K562 (cell line): ENCODE results near the gene XPO4. TPM values are rescaled to one million over a fixed set of nuclear protein-coding genes. Genes with fewer than 3 reads are reported as not detected.
A peak's percentile ranks its signal among the peaks of the same experiment; 100 is the strongest.

Experiments used
- BRD4 ChIP-seq: fragments of 200-600 bp; sonication (generic); IDR thresholded peaks from 2 replicates; pipeline ENCODE4 v1.6.1; 2017; ENCODE audit warnings: inconsistent platforms
- CBFB ChIP-seq: sonication (generic); formaldehyde crosslinking; IDR thresholded peaks from 2 replicates; pipeline ENCODE4 v1.4.0; 2020; ENCODE audit warnings: mild to moderate bottlenecking, missing genetic modification reagents
- CCNT2 ChIP-seq: IDR thresholded peaks from 2 replicates; pipeline ENCODE4 v1.6.1; 2011; ENCODE audit warnings: borderline replicate concordance, low read depth, mild to moderate bottlenecking, moderate library complexity, mixed read lengths, low read length; ENCODE audit not compliant: insufficient read length; ENCODE audit errors: extremely low read depth
- CHCHD3 ChIP-seq: fragments of 250-450 bp; sonication (Bioruptor Pico); IDR thresholded peaks from 2 replicates; pipeline ENCODE4 v2.1.2; 2022; ENCODE audit warnings: mild to moderate bottlenecking
- CREM ChIP-seq: IDR thresholded peaks from 2 replicates; pipeline ENCODE4 v1.6.1; 2014; ENCODE audit warnings: antibody characterized with exemption, low read depth
- DIDO1 ChIP-seq: fragments of 450-650 bp; IDR thresholded peaks from 2 replicates; pipeline ENCODE4 v1.6.1; 2016; ENCODE audit warnings: low read depth, missing biosample characterization, missing genetic modification characterization
- ETS2 ChIP-seq: IDR thresholded peaks from 2 replicates; pipeline ENCODE4 v1.6.1; 2016; ENCODE audit warnings: borderline replicate concordance, missing genetic modification characterization, mild to moderate bottlenecking, moderate library complexity, missing compliant biosample characterization; ENCODE audit not compliant: poor library complexity, severe bottlenecking
- FOXA3 ChIP-seq, 2 experiments: fragments of 450-650 bp in 1 of 2; sonication (generic) in 1 of 2; formaldehyde crosslinking; IDR thresholded peaks in 1 of 2; conservative IDR thresholded peaks in 1 of 2; 2 replicates each; pipeline versions ENCODE4 v1.4.0 to v1.8.0; 2020 to 2022; ENCODE audit warnings: mild to moderate bottlenecking in 2 of 2, missing genetic modification reagents in 1 of 2
- MECOM ChIP-seq: fragments of 250-450 bp; sonication (Bioruptor Pico); IDR thresholded peaks from 2 replicates; pipeline ENCODE4 v1.8.0; 2022; ENCODE audit warnings: inconsistent platforms
- NFATC3 ChIP-seq: fragments of 450-650 bp; IDR thresholded peaks from 2 replicates; pipeline ENCODE4 v1.6.1; 2017; ENCODE audit warnings: mild to moderate bottlenecking
- NR2C1 ChIP-seq, 2 experiments: fragments of 450-650 bp; IDR thresholded peaks; 2 replicates each; pipeline ENCODE4 v1.6.1; 2017; ENCODE audit warnings: mild to moderate bottlenecking in 2 of 2, antibody characterized with exemption in 1 of 2, inconsistent platforms in 1 of 2, missing compliant biosample characterization in 1 of 2, missing genetic modification characterization in 1 of 2
- PHF8 ChIP-seq: fragments of 200-600 bp; sonication (generic); IDR thresholded peaks from 2 replicates; pipeline ENCODE4 v1.6.1; 2012; ENCODE audit warnings: mixed run types, mild to moderate bottlenecking, inconsistent platforms, low read length, moderate library complexity, borderline replicate concordance
- POLR2H ChIP-seq: IDR thresholded peaks from 2 replicates; pipeline ENCODE4 v1.6.1; 2016; ENCODE audit warnings: missing genetic modification characterization, low read depth, mild to moderate bottlenecking, control low read depth, missing compliant biosample characterization, moderate library complexity
- RAD51 ChIP-seq: fragments of 450-650 bp; IDR thresholded peaks from 2 replicates; pipeline ENCODE4 v1.7.1; 2016; ENCODE audit warnings: low read depth, mild to moderate bottlenecking, borderline replicate concordance
- SIN3A ChIP-seq, 2 experiments: fragments of 150-350 bp in 1 of 2; IDR thresholded peaks; 2 replicates each; pipeline ENCODE4 v1.6.1; 2011 to 2016; ENCODE audit warnings: borderline replicate concordance in 2 of 2, low read depth in 2 of 2, low read length in 2 of 2, mild to moderate bottlenecking in 2 of 2, moderate library complexity in 2 of 2; ENCODE audit not compliant: control insufficient read depth in 1 of 2
- U2AF2 ChIP-seq: fragments of 200-400 bp; formaldehyde crosslinking; optimal IDR thresholded peaks from 2 replicates; pipeline ENCODE3; 2017; ENCODE audit warnings: low read depth, mild to moderate bottlenecking, low read length
- ZNF146 ChIP-seq: IDR thresholded peaks from one replicate; pipeline ENCODE4 v1.6.1; 2018; ENCODE audit warnings: missing compliant biosample characterization; ENCODE audit not compliant: unreplicated experiment
- ZNF184 ChIP-seq: sonication (generic); formaldehyde crosslinking; IDR thresholded peaks from 2 replicates; pipeline ENCODE4 v1.5.0; 2020; ENCODE audit warnings: missing genetic modification reagents
- ZNF561 ChIP-seq: fragments of 450-650 bp; formaldehyde crosslinking; conservative IDR thresholded peaks from 2 replicates; pipeline ENCODE4 v1.4.0; 2020; ENCODE audit warnings: mild to moderate bottlenecking, moderate library complexity
- polyA plus RNA-seq, 8 experiments: library from polyadenylated mRNA; depleted of rRNA in 4 of 8; stranded (reverse) in 5 of 8; unstranded in 3 of 8; fragments of >200 nt; fragmentation: Nextera tagmentation in 2 of 8; fragmentation: Illumina TruSeq in 1 of 8; extraction: Ambion mirVana in 2 of 8; extraction: Trizol in 1 of 8; gene quantifications; 2 replicates each; pipeline versions ENCODE4 v1.2.1 to v1.2.3, GENCODE V29; 2011 to 2014; ENCODE audit warnings: inconsistent platforms in 1 of 8, missing spikeins in 1 of 8
- total RNA-seq, 7 experiments: library from RNA; depleted of rRNA in 6 of 7; stranded (reverse); fragments of >200 nt in 6 of 7; fragmentation: Illumina TruSeq in 2 of 7; extraction: Trizol in 2 of 7; gene quantifications; 2 replicates each; pipeline versions ENCODE4 v1.2.1 to v1.2.3, GENCODE V29; 2011 to 2021; ENCODE audit warnings: low replicate concordance in 1 of 7
- TF ChIP-seq, protein P1 (sequence below), 3 experiments: IDR thresholded peaks in 2 of 3; conservative IDR thresholded peaks in 1 of 3; 2 replicates each; pipeline ENCODE4 v1.5.1; 2011 to 2012; ENCODE audit warnings: low read length in 3 of 3, mild to moderate bottlenecking in 3 of 3, control low read depth in 2 of 3, improper control_type of control experiment in 1 of 3, inconsistent platforms in 1 of 3, low read depth in 1 of 3, mixed read lengths in 1 of 3, moderate library complexity in 1 of 3; ENCODE audit not compliant: insufficient read depth in 2 of 3
- TF ChIP-seq, protein P2 (sequence below): sonication (generic); formaldehyde crosslinking; IDR thresholded peaks from 2 replicates; pipeline ENCODE4 v1.8.0; 2023; ENCODE audit warnings: mild to moderate bottlenecking, missing genetic modification reagents
- TF ChIP-seq, protein P3 (sequence below): sonication (generic); formaldehyde crosslinking; IDR thresholded peaks from 2 replicates; pipeline ENCODE4 v1.9.0; 2022; ENCODE audit warnings: mild to moderate bottlenecking, missing genetic modification reagents

Gene XPO4
- total and polyA plus RNA-seq, 9 of the 15 experiments (the other 6 are each of a cell fraction or from before 2014, with no cell fraction given): 5.5 to 25.1 (median 17.5) TPM

DNA sequence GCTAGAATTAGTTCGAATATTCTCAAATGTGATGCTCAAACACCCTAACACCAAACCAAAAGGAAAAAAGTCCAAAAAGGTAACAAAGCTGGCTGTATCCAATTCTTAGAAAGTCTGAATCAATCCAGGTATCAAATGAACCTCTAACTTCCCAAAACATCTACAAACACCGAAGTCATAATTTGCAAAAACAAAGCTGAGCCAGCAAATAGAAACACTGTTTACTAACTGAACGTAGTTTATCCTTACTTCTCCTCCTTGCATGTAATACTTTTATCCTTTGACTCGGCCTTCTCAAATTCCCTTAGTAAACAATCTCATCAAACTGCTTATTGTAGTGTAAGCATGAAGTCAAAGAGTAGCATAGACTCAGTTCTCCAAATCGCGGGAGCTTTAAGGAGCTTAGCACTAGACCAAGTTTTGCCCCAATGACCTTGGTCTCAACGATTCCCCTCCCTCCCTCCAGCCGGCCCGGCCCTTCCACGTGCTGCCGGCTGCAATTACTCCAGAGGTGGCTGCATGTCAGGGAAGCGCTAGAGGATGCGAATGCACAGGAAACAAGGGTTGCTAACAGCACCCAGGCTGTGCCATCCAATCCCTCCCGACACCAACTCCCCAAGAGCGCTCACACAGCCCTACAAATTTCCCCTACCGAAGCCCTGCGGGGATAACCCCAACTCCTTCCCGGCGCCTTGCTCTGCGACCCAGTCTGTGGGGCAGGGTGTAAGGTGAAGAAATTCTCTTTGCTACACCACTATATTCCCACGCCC, 693 bp downstream of the XPO4 start (continued):
- no peak for TF ChIP-seq CCNT2
- TF ChIP-seq CBFB (CRISPR knock-in tag): no peak
- TF ChIP-seq, protein P1, sequence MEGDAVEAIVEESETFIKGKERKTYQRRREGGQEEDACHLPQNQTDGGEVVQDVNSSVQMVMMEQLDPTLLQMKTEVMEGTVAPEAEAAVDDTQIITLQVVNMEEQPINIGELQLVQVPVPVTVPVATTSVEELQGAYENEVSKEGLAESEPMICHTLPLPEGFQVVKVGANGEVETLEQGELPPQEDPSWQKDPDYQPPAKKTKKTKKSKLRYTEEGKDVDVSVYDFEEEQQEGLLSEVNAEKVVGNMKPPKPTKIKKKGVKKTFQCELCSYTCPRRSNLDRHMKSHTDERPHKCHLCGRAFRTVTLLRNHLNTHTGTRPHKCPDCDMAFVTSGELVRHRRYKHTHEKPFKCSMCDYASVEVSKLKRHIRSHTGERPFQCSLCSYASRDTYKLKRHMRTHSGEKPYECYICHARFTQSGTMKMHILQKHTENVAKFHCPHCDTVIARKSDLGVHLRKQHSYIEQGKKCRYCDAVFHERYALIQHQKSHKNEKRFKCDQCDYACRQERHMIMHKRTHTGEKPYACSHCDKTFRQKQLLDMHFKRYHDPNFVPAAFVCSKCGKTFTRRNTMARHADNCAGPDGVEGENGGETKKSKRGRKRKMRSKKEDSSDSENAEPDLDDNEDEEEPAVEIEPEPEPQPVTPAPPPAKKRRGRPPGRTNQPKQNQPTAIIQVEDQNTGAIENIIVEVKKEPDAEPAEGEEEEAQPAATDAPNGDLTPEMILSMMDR (IDR thresholded peaks at IDR 0.05 in 2 of 3, conservative IDR thresholded peaks at IDR 0.05 in 1 of 3; ENCODE audit: insufficient read depth in 2 of 3, low read depth in 1 of 3, low read length in 3 of 3): no peak
- no peak for TF ChIP-seq FOXA3 (CRISPR knock-in tag; conservative IDR thresholded peaks at IDR 0.05 in 1 of 2, IDR thresholded peaks at IDR 0.05 in 1 of 2)
- TF ChIP-seq, protein P2, sequence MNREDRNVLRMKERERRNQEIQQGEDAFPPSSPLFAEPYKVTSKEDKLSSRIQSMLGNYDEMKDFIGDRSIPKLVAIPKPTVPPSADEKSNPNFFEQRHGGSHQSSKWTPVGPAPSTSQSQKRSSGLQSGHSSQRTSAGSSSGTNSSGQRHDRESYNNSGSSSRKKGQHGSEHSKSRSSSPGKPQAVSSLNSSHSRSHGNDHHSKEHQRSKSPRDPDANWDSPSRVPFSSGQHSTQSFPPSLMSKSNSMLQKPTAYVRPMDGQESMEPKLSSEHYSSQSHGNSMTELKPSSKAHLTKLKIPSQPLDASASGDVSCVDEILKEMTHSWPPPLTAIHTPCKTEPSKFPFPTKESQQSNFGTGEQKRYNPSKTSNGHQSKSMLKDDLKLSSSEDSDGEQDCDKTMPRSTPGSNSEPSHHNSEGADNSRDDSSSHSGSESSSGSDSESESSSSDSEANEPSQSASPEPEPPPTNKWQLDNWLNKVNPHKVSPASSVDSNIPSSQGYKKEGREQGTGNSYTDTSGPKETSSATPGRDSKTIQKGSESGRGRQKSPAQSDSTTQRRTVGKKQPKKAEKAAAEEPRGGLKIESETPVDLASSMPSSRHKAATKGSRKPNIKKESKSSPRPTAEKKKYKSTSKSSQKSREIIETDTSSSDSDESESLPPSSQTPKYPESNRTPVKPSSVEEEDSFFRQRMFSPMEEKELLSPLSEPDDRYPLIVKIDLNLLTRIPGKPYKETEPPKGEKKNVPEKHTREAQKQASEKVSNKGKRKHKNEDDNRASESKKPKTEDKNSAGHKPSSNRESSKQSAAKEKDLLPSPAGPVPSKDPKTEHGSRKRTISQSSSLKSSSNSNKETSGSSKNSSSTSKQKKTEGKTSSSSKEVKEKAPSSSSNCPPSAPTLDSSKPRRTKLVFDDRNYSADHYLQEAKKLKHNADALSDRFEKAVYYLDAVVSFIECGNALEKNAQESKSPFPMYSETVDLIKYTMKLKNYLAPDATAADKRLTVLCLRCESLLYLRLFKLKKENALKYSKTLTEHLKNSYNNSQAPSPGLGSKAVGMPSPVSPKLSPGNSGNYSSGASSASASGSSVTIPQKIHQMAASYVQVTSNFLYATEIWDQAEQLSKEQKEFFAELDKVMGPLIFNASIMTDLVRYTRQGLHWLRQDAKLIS (CRISPR knock-in tag): no peak
- TF ChIP-seq, protein P3, sequence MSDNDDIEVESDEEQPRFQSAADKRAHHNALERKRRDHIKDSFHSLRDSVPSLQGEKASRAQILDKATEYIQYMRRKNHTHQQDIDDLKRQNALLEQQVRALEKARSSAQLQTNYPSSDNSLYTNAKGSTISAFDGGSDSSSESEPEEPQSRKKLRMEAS (CRISPR knock-in tag): peak; percentile 86
- no peak for TF ChIP-seq MECOM
- no peak for TF ChIP-seq ZNF146
- no peak for TF ChIP-seq CHCHD3 (CRISPR knock-in tag)
- TF ChIP-seq ZNF184 (CRISPR knock-in tag): no peak
- no peak for TF ChIP-seq DIDO1 (tag)
- TF ChIP-seq ETS2 (tag): no peak
- TF ChIP-seq U2AF2: no peak
- TF ChIP-seq POLR2H (tag): no peak
- no peak for TF ChIP-seq PHF8
- no peak for TF ChIP-seq NR2C1 (IDR thresholded peaks at IDR 0.05)
- TF ChIP-seq NR2C1 (tag; IDR thresholded peaks at IDR 0.05): no peak
- 0 out of 2 replicates have a peak, but pooled peaks have one; percentile 40 for TF ChIP-seq BRD4
- TF ChIP-seq ZNF561 (CRISPR knock-in tag): no peak
- no peak for TF ChIP-seq CREM
- TF ChIP-seq NFATC3: no peak
- TF ChIP-seq RAD51: no peak
- peak; percentile 20 to 92; a peak in 3 of 4 replicates for TF ChIP-seq SIN3A (IDR thresholded peaks at IDR 0.05; ENCODE audit: borderline replicate concordance in 2 of 2, control insufficient read depth in 1 of 2, low read depth in 2 of 2, low read length in 2 of 2)
